Measurements from ENCODE around the gene FADS1.

FADS1 gene

GRCh38 chr11:61793083-61793828, 23.5 kb downstream of the FADS1 start:
- no peaks in the 10 kb centered on the region for H3K27me3 ChIP-seq
- H3K4me3 ChIP-seq, result peak overlapping the region; percentile 76 to 89 (median 82)
- peak overlapping the region; percentile 82 to 99 (median 90) for H3K4me2 ChIP-seq
- TF ChIP-seq Cebpa-rat (IDR thresholded peaks at IDR 0.05), result no peak
- no peaks in the 10 kb centered on the region for H3K9me3 ChIP-seq (replicated peaks in 1 of 11)
- peak overlapping the region; percentile 96 to 100 (median 99) for H3K9ac ChIP-seq
- peak overlapping the region; percentile 98 to 100 (median 99) for H3K27ac ChIP-seq
- peaks cover 35 to 59% (median 46%) of the 10 kb centered on the region in 10 experiments for H3K4me1 ChIP-seq
- H3K36me3 ChIP-seq, result peaks cover 36 to 67% (median 59%) of the 10 kb centered on the region in 11 experiments
- H4K20me1 ChIP-seq, result peaks cover 10 to 41% (median 32%) of the 10 kb centered on the region in 11 experiments; a peak in 17 of 22 replicates

GRCh38 chr11:61792310-61793082, 24.3 kb downstream of the FADS1 start, which contains the start of the genes FEN1 and TMEM258:
Gene FEN1, plus strand, starts transcription at chr11:61792911. Its CDS starts 2,451 bp downstream, at chr11:61795362.
Gene TMEM258, minus strand, starts transcription at chr11:61792599. Its CDS starts 41 bp downstream, at chr11:61792558.
- peak within 1 kb of the TSS; percentile 96 to 100 (median 99) for H3K9ac ChIP-seq
- peaks cover 44 to 67% (median 59%) of the 10 kb centered on the region in 11 experiments for H3K36me3 ChIP-seq
- H4K20me1 ChIP-seq, result peaks cover 18 to 49% (median 34%) of the 10 kb centered on the region in 11 experiments; a peak in 18 of 22 replicates
- peak within 1 kb of the TSS; percentile 76 to 89 (median 82) for H3K4me3 ChIP-seq
- H3K4me1 ChIP-seq, result peaks cover 39 to 66% (median 49%) of the 10 kb centered on the region in 10 experiments
- peak within 1 kb of the TSS; percentile 98 to 100 (median 99) for H3K27ac ChIP-seq
- H3K9me3 ChIP-seq (replicated peaks in 1 of 11), result no peaks in the 10 kb centered on the region
- TF ChIP-seq Cebpa-rat (IDR thresholded peaks at IDR 0.05), result no peak
- H3K27me3 ChIP-seq, result no peaks in the 10 kb centered on the region
- peak within 1 kb of the TSS; percentile 82 to 99 (median 90) for H3K4me2 ChIP-seq

GRCh38 chr11:61791737-61792309, 25.0 kb downstream of the FADS1 start:
- H3K36me3 ChIP-seq, result peaks cover 50 to 71% (median 62%) of the 10 kb centered on the region in 11 experiments
- no peak for TF ChIP-seq Cebpa-rat (IDR thresholded peaks at IDR 0.05)

GRCh38 chr11:61787928-61788491, 28.8 kb downstream of the FADS1 start:
- no peak for TF ChIP-seq Cebpa-rat (IDR thresholded peaks at IDR 0.05)
- Histone ChIP-seq H3K4me1 (peaks cover 32 to 61% (median 40%) of the 10 kb centered on the region in 10 experiments), H3K9me3 (replicated peaks in 1 of 11) (no peaks in the 10 kb centered on the region), H4K20me1 (peaks cover 6 to 66% (median 44%) of the 10 kb centered on the region in 11 experiments; a peak in 17 of 22 replicates), H3K36me3 (peaks cover 60 to 80% (median 68%) of the 10 kb centered on the region in 11 experiments), H3K27ac (no peak overlapping the region), H3K4me2 (peak overlapping the region in 7 of 11 experiments; percentile 31 to 69 (median 58); a peak in 8 of 22 replicates), H3K27me3 (no peaks in the 10 kb centered on the region), H3K9ac (peak overlapping the region in 6 of 11 experiments; percentile 9 to 39 (median 21); a peak in 4 of 22 replicates), H3K4me3 (no peak overlapping the region)

More at GRCh38 chr11:61791737-61792309, 25.0 kb downstream of the FADS1 start:
- peak overlapping the region; percentile 82 to 99 (median 90) for H3K4me2 ChIP-seq
- H3K9ac ChIP-seq, result peak overlapping the region; percentile 96 to 100 (median 99)
- H3K27ac ChIP-seq, result peak overlapping the region; percentile 98 to 100 (median 99)
- no peaks in the 10 kb centered on the region for H3K9me3 ChIP-seq (replicated peaks in 1 of 11)
- H4K20me1 ChIP-seq, result peaks cover 22 to 54% (median 38%) of the 10 kb centered on the region in 11 experiments; a peak in 18 of 22 replicates
- no peaks in the 10 kb centered on the region for H3K27me3 ChIP-seq
- peak overlapping the region; percentile 76 to 89 (median 82) for H3K4me3 ChIP-seq
- peaks cover 36 to 67% (median 54%) of the 10 kb centered on the region in 10 experiments for H3K4me1 ChIP-seq

GRCh38 chr11:61785837-61786402, 30.9 kb downstream of the FADS1 start:
- H3K9ac ChIP-seq, result peak overlapping the region in 7 of 11 experiments; percentile 6 to 62 (median 45); a peak in 9 of 22 replicates
- TF ChIP-seq Cebpa-rat (IDR thresholded peaks at IDR 0.05), result no peak
- H4K20me1 ChIP-seq, result peaks cover 6 to 66% (median 45%) of the 10 kb centered on the region in 11 experiments; a peak in 17 of 22 replicates
- peaks cover 60 to 83% (median 68%) of the 10 kb centered on the region in 11 experiments for H3K36me3 ChIP-seq
- H3K4me1 ChIP-seq, result peaks cover 24 to 52% (median 32%) of the 10 kb centered on the region in 10 experiments; a peak in 19 of 20 replicates
- no peak overlapping the region for H3K4me3 ChIP-seq
- H3K9me3 ChIP-seq (replicated peaks in 1 of 11), result no peaks in the 10 kb centered on the region
- peak overlapping the region in 5 of 11 experiments; percentile 5 to 38 (median 11); a peak in 5 of 22 replicates for H3K27ac ChIP-seq
- no peaks in the 10 kb centered on the region for H3K27me3 ChIP-seq
- H3K4me2 ChIP-seq, result peak overlapping the region in 7 of 11 experiments; percentile 35 to 69 (median 58); a peak in 12 of 22 replicates

GRCh38 chr11:61784506-61784805, 32.3 kb downstream of the FADS1 start:
- Histone ChIP-seq H3K27me3 (no peaks in the 10 kb centered on the region), H4K20me1 (peaks cover 6 to 70% (median 45%) of the 10 kb centered on the region in 11 experiments; a peak in 17 of 22 replicates), H3K4me1 (peaks cover 22 to 41% (median 27%) of the 10 kb centered on the region in 10 experiments; a peak in 19 of 20 replicates), H3K36me3 (peaks cover 46 to 72% (median 55%) of the 10 kb centered on the region in 11 experiments), H3K4me2 (0 out of 22 replicates have a peak overlapping the region, but pooled peaks of 1 of the 11 experiments have one; percentile 21), H3K27ac (no peak overlapping the region), H3K9me3 (replicated peaks in 1 of 11) (no peaks in the 10 kb centered on the region), H3K4me3 (no peak overlapping the region), H3K9ac (0 out of 22 replicates have a peak overlapping the region, but pooled peaks of 1 of the 11 experiments have one; percentile 19)
- TF ChIP-seq Cebpa-rat (IDR thresholded peaks at IDR 0.05), result no peak

GRCh38 chr11:61783717-61784505, 32.9 kb downstream of the FADS1 start:
- Histone ChIP-seq H3K4me2 (peak overlapping the region in 2 of 11 experiments; percentile 21 to 22; a peak in 2 of 22 replicates), H4K20me1 (peaks cover 6 to 74% (median 45%) of the 10 kb centered on the region in 11 experiments; a peak in 17 of 22 replicates), H3K4me3 (no peak overlapping the region), H3K27ac (no peak overlapping the region), H3K4me1 (peaks cover 17 to 41% (median 28%) of the 10 kb centered on the region in 10 experiments; a peak in 19 of 20 replicates), H3K9ac (peak overlapping the region in 2 of 11 experiments; percentile 9 to 19; a peak in 1 of 22 replicates), H3K36me3 (peaks cover 40 to 66% (median 49%) of the 10 kb centered on the region in 11 experiments), H3K9me3 (replicated peaks in 1 of 11) (no peaks in the 10 kb centered on the region), H3K27me3 (no peaks in the 10 kb centered on the region)
- no peak for TF ChIP-seq Cebpa-rat (IDR thresholded peaks at IDR 0.05)

Measured in BLaER1 treated with 17β-estradiol and CSF1 and Interleukin-3, amounts not matched to agents 10 nM and 100 nM (cell line).